Measurements from ENCODE around the gene GSPT1.
"Not testable (repeated sequence)": the region's sequence is repeated elsewhere in the genome, so short reads cannot be mapped to it uniquely, and the experiment has no call there.

Gene GSPT1

DNA sequence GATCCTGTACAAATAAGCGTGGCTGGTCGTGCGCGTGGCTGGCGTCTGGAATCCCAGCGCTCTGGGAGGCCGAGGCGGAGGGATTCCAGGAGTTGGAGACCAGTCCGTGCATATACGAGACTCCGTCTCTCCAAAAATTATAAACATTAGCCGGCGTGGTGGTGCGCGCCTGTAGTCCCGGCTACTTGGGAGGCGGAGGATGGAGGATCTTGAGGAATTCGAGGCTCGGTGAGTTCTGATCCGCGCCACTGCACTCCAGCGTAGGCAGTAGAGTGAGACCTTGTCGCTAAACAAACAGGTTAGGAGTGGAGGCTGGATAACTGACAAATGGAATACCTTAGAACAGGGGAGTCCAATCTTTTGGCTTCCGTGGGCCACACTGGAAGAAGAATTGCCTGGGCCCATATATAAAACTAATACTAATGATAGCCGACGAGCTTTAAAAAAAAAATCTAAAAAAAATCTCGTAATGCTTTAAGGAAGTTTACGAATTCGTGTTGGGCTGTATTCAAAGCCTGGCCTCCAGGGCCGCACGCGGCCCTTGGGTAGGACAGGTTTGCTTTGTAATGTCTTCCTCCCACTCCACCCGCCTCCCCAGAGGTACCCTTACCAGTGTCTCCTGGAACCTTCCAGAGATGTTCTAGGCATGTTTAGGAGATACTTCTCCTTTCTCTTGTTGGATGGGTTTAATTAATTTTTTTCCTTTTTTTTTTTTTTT lies 63.5 kb downstream of the GSPT1 start:
- no peak for DNase-seq

DNA sequence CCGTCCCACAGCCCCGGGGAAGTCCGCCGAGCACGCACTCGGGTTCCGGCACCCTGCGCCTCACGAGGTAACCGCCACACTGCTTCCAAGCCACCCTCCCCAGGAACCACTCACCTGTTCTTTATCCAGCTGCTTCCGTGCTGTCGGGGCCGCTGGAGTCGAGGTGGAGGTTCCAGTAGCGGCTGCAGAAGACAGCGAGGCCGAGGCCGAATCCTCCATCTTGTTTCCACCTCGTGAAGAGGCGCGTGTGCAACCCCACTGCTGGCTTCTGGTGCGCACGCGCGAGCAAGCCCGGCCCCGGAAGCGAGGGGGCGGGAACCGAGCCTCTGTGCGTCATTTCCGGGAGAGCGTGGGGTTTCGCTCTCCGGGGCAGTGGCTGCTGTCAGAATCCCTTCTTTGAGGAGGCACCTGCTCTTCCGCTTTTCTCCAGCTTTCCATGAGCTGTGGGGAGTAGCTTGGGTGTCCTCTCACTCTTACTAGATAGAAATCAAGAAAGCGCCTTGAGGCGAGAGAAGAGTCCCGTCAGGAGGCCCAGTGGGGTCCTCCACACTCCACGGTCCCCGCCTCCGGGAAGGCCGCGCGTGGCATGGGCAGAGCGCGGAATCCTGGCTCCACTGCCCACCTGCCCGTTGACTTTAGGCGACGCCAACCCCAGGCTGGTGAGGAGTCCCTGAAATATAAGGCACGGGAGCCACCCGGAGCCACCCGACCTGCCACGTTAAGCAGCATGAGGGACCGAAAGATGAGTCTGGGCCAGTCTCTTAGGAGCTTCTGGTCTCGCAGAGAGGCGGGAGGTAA lies 64.3 kb downstream of the GSPT1 start, which contains the start of gene RSL1D1:
RSL1D1 (minus strand) TSS at position 249 of the 798 bp plus-strand sequence; CDS start at position 219, 30 bp downstream.
- peak in 1 of 2 experiments; percentile 81 for DNase-seq

DNA sequence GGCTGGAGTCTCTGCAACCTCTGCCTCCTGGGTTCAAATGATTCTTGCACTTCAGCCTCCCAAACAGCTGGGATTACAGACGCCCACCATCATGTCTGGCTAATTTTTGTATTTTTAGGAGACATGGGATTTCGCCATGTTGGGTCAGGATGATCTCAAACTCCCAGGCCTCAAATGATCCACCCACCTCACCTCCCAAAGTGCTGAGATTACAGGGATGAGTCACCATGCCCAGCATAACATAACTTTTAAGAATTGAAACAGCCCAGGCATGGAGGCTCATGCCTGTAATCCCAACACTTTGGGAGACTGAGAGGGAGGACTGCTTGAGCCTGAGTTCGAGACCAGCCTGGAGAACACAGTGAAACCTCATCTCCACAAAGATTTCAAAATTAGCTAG lies 66.9 kb downstream of the GSPT1 start:
- DNase-seq: no peak

DNA sequence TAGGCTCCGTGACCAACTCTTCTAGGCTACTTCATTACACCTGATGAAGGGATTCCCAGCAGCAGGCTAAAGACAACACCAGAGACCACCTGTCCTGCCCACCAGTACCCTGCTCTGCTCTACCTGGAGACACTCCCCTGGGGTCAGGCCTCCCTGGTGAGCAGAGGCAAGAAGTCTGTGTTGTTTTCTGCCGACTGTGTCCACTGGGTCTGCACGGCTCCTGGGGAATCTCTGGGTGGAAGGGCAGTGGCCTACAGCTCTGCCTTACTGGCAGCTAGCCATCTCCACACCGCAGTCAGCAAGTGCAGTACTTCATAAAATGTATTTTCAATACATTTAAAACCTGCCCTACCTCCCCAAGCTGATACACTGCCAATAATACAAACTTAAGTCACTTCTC lies 71.3 kb downstream of the GSPT1 start:
- DNase-seq: no peak

DNA sequence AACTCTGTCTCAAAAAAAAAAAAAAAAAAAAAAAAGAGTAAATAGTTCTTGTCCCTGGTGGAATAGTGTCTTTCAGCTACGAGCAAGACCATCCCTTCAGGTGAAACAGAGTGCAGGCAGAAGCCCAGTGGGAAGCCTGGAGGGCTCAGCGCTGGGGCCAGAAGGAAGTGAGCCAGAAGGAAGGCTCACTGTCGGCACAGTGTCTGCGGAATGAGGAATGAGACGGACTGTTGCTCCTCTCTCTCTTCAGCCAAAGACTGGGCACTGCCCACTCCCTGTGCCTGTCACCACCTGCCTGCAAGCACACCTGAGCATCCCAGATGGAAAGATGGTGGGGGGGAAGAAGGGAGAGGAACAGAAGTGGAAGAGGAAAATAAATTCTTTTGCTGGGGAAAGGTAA lies 71.9 kb downstream of the GSPT1 start:
- peak in 1 of 2 experiments; percentile 26 for DNase-seq

DNA sequence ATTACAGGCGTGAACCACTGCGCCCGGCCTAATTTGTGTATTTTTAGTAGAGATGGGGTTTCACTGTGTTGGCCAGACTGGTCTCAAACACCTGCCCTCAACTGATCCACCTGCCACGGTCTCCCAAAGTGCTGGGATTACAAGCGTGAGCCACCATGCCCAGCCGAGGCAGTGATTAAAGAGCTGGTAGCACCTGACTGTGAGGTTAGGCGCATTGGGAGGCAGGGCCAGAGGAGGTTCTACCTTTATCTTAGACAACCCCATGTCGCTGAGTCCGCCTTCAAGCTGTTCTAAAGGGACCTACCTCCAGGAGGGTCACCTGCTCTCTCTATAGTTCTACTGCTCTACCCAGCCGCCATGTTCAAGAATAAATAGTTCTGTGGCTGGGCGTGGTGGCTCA lies 72.5 kb downstream of the GSPT1 start:
- no peak for DNase-seq

DNA sequence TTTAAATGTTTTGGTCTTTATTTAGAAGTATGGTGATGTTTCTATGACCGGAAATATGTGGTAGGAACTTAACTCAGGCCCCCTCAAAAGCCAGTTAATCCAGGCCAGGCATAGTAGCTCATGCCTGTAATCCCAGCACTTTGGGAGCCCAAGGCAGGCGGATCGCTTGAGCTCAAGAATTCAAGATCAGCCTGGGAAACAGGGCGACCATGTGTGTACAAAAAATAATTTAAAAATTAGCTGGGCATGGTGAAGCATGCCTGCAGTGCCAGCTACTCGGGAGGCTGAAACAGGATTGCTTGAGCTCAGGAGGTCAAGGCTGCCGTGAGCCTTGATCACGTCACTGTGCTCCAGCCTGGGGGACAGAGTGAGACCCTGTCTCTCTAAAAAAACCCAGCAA lies 74.7 kb downstream of the GSPT1 start:
- DNase-seq: no peak

DNA sequence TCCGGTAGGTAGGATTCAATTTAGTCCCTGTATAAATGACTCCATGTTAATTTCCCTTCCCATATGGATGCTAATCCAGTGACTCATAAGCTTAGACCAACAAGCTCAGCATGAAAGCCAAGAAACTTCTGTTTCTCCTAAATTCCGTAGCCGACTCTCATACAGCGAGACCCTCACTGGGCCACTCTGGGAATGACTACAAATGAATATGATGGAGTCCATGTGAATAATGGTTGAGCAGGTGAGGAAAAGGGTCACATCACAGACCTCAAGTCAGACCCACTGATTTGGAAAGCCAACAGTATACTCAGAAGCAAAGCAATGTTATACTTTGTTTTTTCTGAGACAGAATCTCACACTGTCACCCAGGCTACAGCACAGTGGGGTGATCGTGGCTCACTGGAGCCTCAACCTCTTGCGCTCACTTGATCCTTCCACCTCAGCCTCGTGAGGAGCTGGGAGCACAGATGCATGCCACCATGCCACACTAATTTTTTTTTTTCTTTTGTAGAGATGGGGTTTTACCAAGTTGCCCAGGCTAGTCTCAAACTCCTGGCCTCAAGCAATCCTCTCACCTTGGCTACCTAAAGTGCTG lies 79.0 kb downstream of the GSPT1 start:
- DNase-seq: no peak

DNA sequence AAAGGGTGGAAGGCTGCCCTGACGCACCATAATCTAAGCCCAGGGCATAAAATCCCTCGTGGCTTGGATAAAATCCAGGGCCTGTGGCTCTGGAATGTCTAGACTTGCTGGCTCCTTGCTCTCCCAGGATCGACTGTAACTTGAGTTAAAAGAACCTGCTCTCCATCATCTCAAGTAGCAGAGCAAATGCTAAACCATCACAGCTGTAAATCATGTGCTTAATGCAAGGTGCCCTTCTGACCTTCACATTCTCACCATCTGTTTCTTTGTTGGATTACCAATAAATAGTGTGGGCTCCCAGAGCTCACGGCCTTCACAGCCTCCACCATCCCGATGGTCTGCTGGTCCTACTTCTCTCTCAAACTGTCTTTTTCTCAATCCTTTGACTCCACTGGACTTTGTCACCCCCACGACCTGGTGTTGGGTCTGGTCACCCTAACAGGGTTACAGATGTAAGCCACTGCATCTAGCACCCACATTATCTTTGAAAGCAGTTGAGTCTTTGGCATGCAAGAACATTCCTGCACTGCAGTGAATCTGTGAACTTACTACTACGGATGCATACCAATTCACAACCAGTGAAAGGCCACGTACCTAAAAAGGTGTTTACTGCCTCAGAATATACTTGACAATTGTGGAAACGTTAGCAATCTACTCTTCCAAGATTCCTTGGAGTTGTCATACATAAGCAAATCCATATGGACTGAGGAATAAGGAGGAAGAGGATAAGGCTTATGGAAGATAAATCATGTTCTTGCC lies 79.7 kb downstream of the GSPT1 start:
- no peak for DNase-seq

DNA sequence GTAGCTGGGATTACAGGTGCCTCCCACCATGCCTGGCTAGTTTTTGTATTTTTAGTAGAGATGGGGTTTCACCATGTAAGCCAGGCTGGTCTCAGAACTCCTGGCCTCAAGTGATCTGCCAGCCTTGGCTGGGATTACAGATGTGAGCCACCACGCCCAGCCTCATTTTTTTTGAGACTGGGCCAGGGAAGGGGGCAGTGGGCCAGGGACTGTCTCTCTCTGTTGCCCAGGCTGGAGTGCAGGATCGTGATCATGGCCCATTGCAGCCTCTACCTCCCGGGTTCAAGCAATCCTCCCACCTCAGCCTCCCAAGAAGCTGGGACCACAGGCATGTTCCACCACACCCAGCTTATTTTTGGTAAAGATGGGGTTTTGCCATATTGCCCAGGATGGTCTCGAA lies 80.4 kb downstream of the GSPT1 start:
- DNase-seq: no peak

DNA sequence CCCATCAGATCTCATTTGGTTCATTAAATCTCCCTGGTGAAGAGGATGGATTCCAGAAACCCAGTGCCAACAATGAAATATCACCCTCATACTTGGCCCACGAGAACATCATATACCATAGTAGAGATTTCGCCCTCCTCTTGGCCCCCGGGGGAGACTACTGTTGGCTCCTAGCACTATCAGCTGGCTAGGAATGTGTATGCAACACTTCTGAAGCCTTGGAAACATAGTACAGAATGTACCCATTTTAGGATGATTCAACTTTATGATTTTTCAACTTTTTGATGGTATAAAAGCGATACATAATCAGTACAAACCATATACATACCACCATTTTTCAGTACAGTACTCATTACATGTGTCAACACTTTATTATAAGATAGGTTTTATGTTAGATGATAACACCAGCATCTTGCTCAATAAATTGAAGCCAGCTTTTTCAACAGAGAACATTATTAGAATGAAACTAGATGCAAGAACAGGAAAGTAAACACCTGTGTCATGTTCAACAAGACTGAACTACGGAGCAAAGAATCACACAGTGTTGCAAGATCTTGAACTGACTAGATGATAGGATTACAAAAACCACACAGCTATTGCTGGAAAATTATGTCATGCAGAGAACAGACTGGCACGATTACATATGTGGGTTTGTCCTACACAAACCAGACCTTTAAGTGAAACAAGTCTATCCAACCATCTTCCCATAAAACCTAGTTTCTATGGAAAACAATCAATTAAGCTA lies 81.6 kb downstream of the GSPT1 start:
- DNase-seq: no peak

DNA sequence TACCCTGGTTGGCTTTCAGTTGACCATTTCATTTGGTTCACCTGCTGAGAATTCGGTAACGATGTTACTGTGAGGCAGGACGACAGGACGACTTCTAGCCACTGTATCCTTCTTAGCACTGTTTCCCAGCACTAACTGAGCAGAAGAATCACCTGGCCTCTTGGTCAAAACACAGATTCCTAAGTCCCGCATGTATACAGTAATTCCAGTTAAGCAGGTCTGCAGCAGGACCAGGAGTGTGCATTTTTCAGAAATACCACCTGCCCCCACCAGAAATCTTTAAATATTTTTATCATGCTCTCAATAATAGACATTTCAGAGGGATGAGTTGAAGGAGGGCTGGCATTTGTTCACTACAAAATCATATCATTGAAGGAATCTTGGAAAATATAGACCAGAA lies 87.1 kb downstream of the GSPT1 start:
- no peak for DNase-seq

DNA sequence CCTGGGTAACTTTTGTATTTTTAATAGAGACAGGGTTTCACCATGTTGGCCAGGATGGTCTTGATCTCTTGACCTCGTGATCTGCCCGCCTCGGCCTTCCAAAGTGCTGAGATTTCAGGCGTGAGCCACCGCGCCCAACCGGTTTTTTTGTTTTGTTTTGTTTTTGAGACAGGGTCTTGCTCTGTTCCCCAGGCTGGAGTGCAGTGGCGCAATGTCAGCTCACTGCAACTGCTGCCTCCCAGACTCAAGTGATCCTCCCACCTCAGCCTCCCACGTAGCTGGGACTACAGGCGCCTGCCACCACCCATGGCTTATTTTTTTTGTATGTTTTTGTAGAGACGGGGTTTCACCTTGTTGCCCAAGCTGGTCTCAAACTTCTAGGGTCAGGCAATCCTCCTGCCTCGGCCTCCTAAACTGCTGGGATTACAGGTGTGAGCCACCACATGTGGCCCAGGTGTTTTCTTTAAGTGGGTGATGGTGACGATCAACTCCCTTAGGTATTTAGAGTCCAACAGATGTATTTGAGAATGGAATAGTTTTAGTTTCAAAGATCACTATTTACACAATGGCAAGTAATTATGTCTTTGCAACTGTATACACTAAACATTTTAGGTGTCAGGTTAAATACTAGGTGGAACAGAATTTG lies 90.1 kb downstream of the GSPT1 start:
- not testable (repeated sequence) for DNase-seq

DNA sequence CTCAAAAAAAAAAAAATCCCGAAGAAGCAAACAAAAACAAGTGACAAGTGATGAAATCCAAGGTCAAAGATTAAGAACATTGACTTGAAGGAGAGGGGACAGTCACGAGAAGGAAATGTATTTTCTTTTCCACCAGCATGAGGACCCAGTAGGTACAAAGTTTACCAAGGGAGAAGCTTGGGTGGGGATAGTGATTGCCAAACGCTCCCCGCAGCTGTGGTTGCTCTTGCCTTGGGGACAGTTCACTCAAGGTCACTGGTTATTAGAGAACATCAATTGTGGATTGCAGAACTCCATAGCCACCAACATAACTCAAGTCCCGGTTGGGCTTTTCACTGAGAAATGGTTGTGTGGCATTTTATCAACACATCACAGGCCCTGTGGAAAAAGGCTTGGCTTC lies 91.4 kb downstream of the GSPT1 start:
- no peak for DNase-seq

DNA sequence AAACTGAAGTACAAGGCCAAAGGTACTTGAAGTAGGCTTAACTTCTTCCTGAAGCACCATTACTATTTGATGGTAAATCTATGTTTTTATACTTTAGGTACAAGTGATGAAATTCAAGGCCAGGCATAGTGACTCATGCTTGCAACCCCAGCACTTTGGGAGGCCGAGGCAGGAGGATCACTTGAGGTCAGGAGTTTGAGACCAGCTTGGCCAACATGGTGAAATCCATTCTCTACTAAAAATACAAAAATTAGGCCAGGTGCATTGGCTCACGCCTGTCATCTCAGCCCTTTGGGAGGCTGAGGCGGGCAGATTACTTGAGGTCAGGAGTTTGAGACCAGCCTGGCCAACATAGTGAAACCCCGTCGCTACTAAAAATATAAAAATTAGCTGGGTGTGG lies 92.1 kb downstream of the GSPT1 start:
- not testable (repeated sequence) for DNase-seq

DNA sequence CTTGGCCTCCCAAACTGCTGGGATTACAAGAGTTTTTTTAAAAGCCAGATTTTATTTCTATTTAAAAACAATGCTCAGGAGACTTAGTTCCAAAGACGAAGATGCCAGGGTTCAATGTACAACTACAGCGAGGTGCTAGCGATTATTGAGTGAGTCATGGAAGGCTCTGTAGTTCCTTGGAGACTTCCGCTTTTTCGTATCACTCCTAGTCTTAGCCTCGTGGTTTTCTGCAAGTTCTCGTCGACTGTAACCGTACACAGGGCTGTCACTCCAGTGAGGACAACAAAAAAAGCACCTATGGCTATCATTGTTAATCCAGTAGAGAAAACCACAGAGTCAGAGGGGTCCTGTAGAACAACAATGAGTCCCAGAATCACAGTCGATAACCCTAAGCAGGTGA lies 96.0 kb downstream of the GSPT1 start:
- no peak for DNase-seq

DNA sequence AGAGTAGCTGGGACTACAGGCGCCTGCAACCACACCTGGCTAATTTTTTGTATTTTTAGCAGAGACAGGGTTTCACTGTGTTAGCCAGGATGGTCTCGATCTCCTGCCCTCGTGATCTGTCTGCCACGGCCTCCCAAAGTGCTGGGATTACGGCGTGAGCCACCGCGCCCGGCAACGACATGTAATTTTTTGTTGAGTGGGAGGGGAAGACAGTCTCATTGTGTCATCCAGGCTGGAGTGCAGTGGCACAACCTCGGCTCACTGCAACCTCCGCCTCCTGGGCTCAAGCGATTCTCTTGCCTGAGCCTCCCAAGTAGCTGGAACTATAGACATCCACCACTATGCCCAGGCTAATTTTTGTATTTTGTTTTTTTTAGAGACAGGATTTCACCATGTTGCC lies 96.8 kb downstream of the GSPT1 start:
- DNase-seq: not testable (repeated sequence)

Measured in cerebellar nuclear complex (tissue), 1 donor.